Retinal pigment epithelial cell (primary cell): ENCODE results near the gene MPRIP.
"Not testable (repeated sequence)": the region's sequence is repeated elsewhere in the genome, so short reads cannot be mapped to it uniquely, and the experiment has no call there.

ENCODE experiments used
- DNase-seq: peaks from one replicate; pipeline ENCODE4 v3.0.0-alpha.2; 2010; ENCODE audit warnings: low read depth
- H3K4me3 ChIP-seq: 2 replicates; pipeline ENCODE4 v1.5.1; 2011; ENCODE audit warnings: mild to moderate bottlenecking, low read length, control low read depth, moderate library complexity
- CTCF ChIP-seq: conservative IDR thresholded peaks from 2 replicates; pipeline ENCODE4 v1.5.1; 2011; ENCODE audit warnings: low read depth, low read length, control low read depth, inconsistent platforms

MPRIP gene

DNA sequence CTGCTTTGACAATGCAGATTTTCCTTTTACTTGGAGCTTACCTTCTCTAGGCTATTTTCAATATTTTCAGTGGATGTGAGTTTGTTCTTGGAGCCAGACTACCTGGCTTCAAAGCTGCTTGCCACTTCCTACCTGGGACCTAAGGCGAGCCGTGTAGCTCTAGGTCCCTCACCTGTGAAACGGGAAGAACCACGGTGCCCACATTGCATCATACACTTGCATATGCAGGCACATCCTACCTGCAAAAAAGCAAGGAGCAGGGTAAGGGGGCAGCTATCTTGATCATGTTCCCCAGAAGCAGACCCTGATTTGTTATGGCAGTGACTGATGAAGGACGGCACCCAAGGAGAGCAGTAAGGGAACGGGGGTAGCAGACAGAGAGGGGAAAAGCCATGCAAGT is 27.0 kb upstream of the MPRIP start:
- TF ChIP-seq CTCF: no peak
- no peak overlapping the region for H3K4me3 ChIP-seq
- DNase-seq: no peak

DNA sequence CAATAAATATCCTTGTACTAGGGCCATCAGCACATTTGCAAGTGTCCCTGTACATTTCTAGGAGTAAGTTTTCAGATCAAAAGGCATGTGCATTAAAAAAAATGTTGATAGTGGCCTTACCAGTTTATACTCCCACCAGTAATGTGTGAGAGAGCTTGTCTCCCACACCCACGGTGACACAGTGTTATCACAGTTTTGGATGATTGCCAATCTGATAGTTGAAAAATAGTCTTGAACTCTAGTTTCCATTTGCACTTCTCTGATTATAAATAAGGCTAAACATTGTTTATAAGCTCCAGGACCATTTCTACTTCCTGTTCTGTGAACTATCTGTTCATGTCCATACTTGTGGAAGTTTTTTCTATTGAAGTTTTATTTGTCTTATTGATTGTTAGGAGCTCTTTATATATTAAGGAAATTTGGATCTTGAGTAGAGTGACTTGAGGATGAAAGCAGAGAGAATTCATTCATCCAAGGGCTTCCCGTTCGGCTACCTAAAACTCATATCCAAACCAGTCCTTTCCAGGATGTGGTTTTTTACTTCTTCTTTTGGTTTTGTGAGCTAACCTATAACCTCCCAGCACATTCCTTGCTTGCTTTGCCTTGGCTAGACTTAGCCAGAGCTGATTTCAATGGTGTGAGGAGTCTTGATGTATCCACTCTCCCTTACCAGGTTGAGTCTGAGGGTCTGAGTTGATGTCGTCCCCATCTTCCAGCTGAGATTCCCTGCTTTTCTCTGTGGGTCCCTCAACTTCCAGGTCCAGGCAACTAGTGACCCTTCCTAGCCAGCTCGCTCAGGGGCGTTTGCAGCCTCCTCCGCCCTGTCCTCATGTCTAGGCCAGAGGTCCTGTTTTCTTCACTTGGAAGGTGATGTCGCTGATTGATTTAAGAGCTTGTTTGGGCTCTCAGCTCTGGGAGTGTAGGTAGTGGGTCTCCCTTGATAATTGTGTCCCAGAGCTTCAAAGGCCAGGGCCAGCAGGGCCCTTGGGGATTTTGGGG is 25.8 kb upstream of the MPRIP start:
- DNase-seq, H3K4me3 ChIP-seq: not testable (repeated sequence)

DNA sequence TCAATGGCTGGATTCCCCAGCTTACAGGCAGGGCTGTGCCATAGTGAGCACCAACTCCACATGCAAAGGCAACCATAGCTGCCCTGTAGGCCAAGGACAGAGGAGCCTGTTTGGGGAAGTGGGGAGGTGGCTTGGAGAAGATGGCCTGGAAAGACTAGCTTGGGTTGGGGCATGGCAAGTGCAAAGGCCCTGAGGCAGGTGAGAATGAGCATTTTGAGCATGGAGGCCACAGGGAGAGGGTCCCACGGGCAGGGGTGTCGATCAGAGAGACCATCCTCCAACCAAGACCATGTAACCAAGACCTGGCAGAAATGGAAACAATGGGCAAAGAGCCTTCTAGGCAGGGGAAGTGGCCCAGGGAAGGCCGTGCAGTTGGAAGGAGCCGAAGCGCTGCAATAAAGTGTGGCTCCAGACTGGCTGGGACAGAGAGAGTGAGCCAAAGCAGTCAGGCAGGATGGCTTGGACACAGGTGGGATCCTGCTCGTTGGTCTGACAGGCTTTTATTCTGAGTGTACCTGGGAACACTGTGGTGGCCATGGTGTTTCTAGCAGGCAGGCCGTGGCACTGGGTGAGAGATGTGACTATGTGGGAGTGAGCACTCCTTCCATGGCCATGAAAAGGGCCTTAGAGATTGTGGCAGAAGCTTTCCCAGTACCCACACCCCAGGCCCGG is 24.8 kb upstream of the MPRIP start:
- TF ChIP-seq CTCF: no peak
- H3K4me3 ChIP-seq: no peak overlapping the region
- DNase-seq: no peak

DNA sequence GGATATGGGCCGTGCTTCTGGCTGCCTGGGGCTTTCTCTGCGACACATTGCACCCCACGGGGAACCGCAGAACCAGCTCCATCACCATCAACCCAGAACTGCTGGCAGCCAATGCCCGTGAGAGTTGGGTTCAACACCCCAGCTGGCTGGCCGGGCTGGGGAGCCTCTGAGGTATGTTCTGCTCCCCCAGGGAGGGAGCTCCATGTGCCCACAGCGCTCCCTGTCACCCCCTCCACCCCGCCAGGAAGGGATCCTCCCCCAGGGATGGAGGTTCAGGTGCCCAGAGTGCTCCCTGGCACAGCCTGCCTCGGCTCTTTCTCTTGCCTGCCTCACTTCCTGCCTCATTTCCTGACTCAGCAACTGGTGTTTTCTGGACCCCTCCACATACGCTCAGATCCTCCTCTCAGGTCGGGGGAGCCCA is 24.2 kb upstream of the MPRIP start:
- no peak for DNase-seq
- TF ChIP-seq CTCF: no peak
- no peak overlapping the region for H3K4me3 ChIP-seq

- no peak for DNase-seq
- no peak overlapping the region for H3K4me3 ChIP-seq
- no peak for TF ChIP-seq CTCF
Observed at GRCh38 chr17:17018612-17019429, 23.4 kb upstream of the MPRIP start.

DNA sequence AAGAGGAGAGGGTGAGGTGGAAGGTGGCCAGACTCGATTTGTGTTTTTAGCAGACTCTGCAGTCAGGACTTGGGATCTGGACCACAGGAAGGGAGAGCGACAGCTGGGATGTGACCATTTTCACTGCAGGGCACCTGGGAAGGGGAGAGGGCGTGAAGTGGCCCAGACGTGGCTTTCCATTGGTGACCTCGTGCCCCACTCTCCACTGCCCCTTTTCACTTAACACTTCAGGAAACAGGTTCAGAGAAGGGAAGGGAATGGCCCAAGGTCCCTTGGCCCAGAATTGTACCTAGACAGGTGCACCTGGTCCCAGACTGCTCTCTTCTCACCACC is 22.9 kb upstream of the MPRIP start:
- no peak overlapping the region for H3K4me3 ChIP-seq
- TF ChIP-seq CTCF: no peak
- no peak for DNase-seq

GRCh38 chr17:17019891-17020456 is 22.3 kb upstream of the MPRIP start:
- DNase-seq: no peak
- TF ChIP-seq CTCF: no peak
- H3K4me3 ChIP-seq: no peak overlapping the region
